Epidermal melanocyte (primary cell): Measurements from ENCODE around the gene RARG.

Experiments used
- DNase-seq: peaks from one replicate; pipeline ENCODE4 v3.0.0; 2011; ENCODE audit warnings: low spot score; ENCODE audit not compliant: insufficient read length

RARG gene

GRCh38 chr12:53224061-53224896 is 7.7 kb downstream of the RARG start:
- no peak for DNase-seq

GRCh38 chr12:53223389-53224060 is 8.5 kb downstream of the RARG start:
- peak; percentile 90 for DNase-seq

GRCh38 chr12:53222806-53223261 is 9.2 kb downstream of the RARG start:
- no peak for DNase-seq

GRCh38 chr12:53222170-53222721 is 9.8 kb downstream of the RARG start:
- no peak for DNase-seq

GRCh38 chr12:53221203-53222080 is 10.6 kb downstream of the RARG start:
- DNase-seq = no peak

- DNase-seq = peak; percentile 97
Measured at GRCh38 chr12:53220694-53221202, 11.3 kb downstream of the RARG start.

- DNase-seq = no peak
Measured at GRCh38 chr12:53219956-53220693, 11.9 kb downstream of the RARG start.

- no peak for DNase-seq
Measured at GRCh38 chr12:53219292-53219955, 12.6 kb downstream of the RARG start.

GRCh38 chr12:53218551-53219291 is 13.3 kb downstream of the RARG start:
- DNase-seq = no peak

GRCh38 chr12:53217931-53218307 is 14.1 kb downstream of the RARG start:
- no peak for DNase-seq

- DNase-seq = no peak
Measured at GRCh38 chr12:53217051-53217930, 14.7 kb downstream of the RARG start.

- DNase-seq = no peak
Measured at GRCh38 chr12:53215497-53215896, 16.5 kb downstream of the RARG start.

GRCh38 chr12:53214687-53215455 is 17.1 kb downstream of the RARG start:
- no peak for DNase-seq

- no peak for DNase-seq
Measured at GRCh38 chr12:53214221-53214620, 17.8 kb downstream of the RARG start.

GRCh38 chr12:53213348-53213747 is 18.7 kb downstream of the RARG start:
- peak; percentile 89 for DNase-seq

GRCh38 chr12:53212931-53213330 is 19.1 kb downstream of the RARG start:
- no peak for DNase-seq
